OCI-LY1 (cell line): ENCODE measurements around the gene DFFB.

Experiments
- EZH2 ChIP-seq: fragments of 200-600 bp; sonication (generic), shearing (Covaris generic); IDR thresholded peaks from 2 replicates; pipeline ENCODE4 v1.8.0; 2017; ENCODE audit warnings: borderline replicate concordance, mixed run types, mild to moderate bottlenecking, antibody characterized with exemption, low read length, moderate library complexity, mixed read lengths
- TF ChIP-seq, protein P1 (sequence below): fragments of 200-600 bp; sonication (generic), shearing (Covaris generic); IDR thresholded peaks from 2 replicates; pipeline ENCODE4 v1.5.1; 2017; ENCODE audit warnings: mild to moderate bottlenecking, antibody characterized with exemption, low read length, moderate library complexity, mixed read lengths

DNA sequence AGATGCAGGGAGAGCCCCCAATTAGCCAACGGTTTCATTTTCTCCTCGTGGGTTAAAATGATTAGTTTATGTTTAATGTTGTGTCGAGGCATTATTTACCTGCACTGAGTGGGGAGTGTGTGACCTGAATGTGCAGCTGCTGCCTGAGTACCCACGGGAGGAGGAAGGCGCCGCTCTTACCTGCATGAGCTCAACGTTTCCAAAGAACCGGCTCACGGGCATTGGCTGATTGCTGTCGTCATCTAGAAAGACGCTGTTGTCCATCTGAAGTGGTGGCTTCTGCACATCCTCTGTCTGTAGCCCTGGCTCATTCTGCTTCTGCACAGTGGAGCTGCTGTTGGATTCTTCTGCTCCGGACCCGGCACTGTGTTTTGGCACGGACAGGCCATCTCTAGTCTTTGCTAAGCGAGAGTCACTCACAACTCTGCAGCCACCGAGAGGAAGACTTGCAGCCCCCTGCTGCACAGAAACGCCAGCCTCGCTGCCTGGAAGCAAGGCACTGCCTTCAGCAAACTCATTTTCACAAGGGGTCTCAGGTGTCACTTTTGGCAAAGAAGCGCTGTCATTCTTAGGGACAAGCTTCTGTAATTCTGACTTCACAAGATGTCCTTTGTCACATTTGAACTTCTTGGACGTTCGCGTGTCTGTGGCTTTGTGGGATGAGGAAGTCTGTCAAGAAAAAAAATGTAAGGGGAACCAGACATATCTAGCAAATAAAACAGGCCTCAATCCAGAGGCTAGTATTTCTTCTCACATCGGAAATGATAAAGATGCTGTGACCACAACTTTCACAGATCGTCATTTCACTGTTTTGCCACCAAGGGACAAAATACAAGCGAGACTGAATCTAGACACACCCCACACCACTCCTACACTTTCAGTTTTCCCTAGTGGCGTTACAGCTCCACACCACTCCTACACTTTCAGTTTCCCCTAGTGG, 33.4 kb downstream of the DFFB start:
- TF ChIP-seq, protein P1, sequence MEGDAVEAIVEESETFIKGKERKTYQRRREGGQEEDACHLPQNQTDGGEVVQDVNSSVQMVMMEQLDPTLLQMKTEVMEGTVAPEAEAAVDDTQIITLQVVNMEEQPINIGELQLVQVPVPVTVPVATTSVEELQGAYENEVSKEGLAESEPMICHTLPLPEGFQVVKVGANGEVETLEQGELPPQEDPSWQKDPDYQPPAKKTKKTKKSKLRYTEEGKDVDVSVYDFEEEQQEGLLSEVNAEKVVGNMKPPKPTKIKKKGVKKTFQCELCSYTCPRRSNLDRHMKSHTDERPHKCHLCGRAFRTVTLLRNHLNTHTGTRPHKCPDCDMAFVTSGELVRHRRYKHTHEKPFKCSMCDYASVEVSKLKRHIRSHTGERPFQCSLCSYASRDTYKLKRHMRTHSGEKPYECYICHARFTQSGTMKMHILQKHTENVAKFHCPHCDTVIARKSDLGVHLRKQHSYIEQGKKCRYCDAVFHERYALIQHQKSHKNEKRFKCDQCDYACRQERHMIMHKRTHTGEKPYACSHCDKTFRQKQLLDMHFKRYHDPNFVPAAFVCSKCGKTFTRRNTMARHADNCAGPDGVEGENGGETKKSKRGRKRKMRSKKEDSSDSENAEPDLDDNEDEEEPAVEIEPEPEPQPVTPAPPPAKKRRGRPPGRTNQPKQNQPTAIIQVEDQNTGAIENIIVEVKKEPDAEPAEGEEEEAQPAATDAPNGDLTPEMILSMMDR, result no peak
- no peak for TF ChIP-seq EZH2
